ENCODE data around the gene ATG13. TPM values are rescaled to one million over a fixed set of nuclear protein-coding genes. Genes with fewer than 3 reads are reported as not detected.

Gene ATG13
- total and polyA plus RNA-seq, 4 donors = 40.7 to 74.0 (median 69.8) TPM

DNA sequence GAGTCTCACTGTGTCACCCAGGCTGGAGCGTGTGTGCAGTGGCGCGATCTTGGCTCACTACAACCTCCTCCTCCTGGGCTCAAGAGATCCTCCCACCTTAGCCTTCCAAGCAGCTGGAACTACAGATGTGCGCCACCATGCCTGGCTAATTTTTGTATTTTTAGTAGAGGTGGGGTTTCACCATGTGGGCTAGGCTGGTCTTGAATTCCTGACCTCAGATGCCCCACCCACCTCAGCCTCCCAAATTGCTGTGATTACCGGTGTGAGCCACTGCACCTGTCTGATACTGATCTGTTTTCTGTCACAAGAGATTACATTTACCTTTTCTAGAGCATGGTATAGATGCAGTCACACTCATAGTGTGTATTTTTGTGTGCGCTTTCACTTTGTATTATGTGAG is 11.6 kb downstream of the ATG13 start:
- WGBS (ENCODE audit: insufficient coverage) = no CpG with 5 or more reads among the region's 6 CpGs
- peaks cover 32% of the 10 kb centered on the region for H3K36me3 ChIP-seq (ENCODE audit: control insufficient read depth, insufficient read depth, low read length)
- no peak overlapping the region for H3K27ac ChIP-seq (ENCODE audit: low read depth, low read length)
- H3K9me3 ChIP-seq (ENCODE audit: control insufficient read depth, insufficient read depth, low read length) = no peaks in the 10 kb centered on the region
- H3K27me3 ChIP-seq (ENCODE audit: control insufficient read depth, insufficient read depth, low read length) = no peaks in the 10 kb centered on the region
- H3K4me3 ChIP-seq (ENCODE audit: low read depth, low read length) = no peak overlapping the region
- H3K4me1 ChIP-seq (ENCODE audit: control insufficient read depth, insufficient read depth, low read length) = no peaks in the 10 kb centered on the region
- no peak for DNase-seq (ENCODE audit: low read depth in 4 of 6, low spot score in 6 of 6)

DNA sequence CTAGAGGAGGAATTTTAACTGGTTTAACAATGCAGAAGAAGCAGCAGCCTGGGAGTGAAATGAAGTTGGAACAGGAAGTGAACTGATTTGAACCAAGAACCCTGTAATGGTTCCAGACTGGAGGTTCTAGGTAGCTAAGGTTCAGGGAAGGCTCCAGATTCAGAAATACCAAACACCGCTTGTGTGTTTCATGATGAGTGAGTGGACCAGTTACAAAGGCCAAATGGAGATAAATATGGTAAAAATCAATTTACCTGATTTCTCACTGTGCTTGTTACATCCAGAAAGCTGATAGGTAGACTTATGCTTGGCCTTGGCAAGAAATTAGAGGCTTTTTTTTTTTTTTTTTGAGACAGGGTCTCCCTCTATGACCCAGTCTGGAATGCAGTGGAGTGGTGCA is 12.9 kb downstream of the ATG13 start:
- Histone ChIP-seq H3K27me3 (ENCODE audit: control insufficient read depth, insufficient read depth, low read length) (no peaks in the 10 kb centered on the region), H3K4me1 (ENCODE audit: control insufficient read depth, insufficient read depth, low read length) (no peaks in the 10 kb centered on the region), H3K4me3 (ENCODE audit: low read depth, low read length) (no peak overlapping the region), H3K36me3 (ENCODE audit: control insufficient read depth, insufficient read depth, low read length) (peaks cover 29% of the 10 kb centered on the region), H3K9me3 (ENCODE audit: control insufficient read depth, insufficient read depth, low read length) (no peaks in the 10 kb centered on the region), H3K27ac (ENCODE audit: low read depth, low read length) (no peak overlapping the region)
- no peak for DNase-seq (ENCODE audit: low read depth in 4 of 6, low spot score in 6 of 6)
- WGBS (ENCODE audit: insufficient coverage) = no CpG with 5 or more reads among the region's 1 CpG

DNA sequence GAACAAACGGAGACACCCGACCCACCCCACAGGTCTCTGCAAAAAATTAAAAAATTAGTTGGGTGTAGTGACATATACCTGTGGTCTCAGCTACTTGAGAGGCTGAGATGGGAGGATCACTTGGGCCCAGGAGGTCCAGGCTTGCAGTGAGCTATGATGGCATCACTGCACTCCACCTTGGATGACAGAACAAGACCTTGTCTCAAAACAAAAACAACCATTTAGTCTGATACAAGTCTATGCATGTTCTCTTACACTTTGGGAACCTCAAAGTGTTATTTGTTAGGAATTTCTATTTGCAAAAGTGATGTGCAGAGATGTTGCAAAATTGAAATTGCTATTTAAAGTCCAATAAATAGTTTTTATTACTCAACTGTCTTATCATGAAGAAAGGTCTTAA is 14.3 kb downstream of the ATG13 start:
- Histone ChIP-seq H3K9me3 (ENCODE audit: control insufficient read depth, insufficient read depth, low read length) (no peaks in the 10 kb centered on the region), H3K4me1 (ENCODE audit: control insufficient read depth, insufficient read depth, low read length) (no peaks in the 10 kb centered on the region), H3K4me3 (ENCODE audit: low read depth, low read length) (no peak overlapping the region), H3K36me3 (ENCODE audit: control insufficient read depth, insufficient read depth, low read length) (peaks cover 21% of the 10 kb centered on the region), H3K27ac (ENCODE audit: low read depth, low read length) (no peak overlapping the region), H3K27me3 (ENCODE audit: control insufficient read depth, insufficient read depth, low read length) (no peaks in the 10 kb centered on the region)
- no CpG with 5 or more reads among the region's 2 CpGs for WGBS (ENCODE audit: insufficient coverage)
- no peak for DNase-seq (ENCODE audit: low read depth in 4 of 6, low spot score in 6 of 6)

DNA sequence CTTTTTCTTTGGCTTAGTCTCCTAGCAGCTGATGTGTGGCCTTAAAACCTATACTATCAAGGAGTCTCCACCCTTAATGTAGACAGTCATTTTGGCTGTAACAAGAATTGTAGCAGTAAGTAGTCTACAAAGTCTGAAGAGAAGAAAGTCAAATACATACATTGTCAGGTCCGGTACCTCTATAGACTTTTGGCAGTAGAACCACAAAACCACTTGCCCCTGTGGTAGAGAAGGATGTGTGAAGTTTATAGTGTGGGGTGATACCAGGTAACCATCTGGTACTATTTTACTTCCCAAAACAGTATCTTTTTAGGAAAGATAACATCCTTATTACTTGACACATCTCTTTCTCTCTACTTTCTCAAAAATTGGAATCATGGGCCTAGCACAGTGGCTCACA is 15.1 kb downstream of the ATG13 start:
- H3K4me3 ChIP-seq (ENCODE audit: low read depth, low read length) = no peak overlapping the region
- no CpG with 5 or more reads among the region's 1 CpG for WGBS (ENCODE audit: insufficient coverage)

DNA sequence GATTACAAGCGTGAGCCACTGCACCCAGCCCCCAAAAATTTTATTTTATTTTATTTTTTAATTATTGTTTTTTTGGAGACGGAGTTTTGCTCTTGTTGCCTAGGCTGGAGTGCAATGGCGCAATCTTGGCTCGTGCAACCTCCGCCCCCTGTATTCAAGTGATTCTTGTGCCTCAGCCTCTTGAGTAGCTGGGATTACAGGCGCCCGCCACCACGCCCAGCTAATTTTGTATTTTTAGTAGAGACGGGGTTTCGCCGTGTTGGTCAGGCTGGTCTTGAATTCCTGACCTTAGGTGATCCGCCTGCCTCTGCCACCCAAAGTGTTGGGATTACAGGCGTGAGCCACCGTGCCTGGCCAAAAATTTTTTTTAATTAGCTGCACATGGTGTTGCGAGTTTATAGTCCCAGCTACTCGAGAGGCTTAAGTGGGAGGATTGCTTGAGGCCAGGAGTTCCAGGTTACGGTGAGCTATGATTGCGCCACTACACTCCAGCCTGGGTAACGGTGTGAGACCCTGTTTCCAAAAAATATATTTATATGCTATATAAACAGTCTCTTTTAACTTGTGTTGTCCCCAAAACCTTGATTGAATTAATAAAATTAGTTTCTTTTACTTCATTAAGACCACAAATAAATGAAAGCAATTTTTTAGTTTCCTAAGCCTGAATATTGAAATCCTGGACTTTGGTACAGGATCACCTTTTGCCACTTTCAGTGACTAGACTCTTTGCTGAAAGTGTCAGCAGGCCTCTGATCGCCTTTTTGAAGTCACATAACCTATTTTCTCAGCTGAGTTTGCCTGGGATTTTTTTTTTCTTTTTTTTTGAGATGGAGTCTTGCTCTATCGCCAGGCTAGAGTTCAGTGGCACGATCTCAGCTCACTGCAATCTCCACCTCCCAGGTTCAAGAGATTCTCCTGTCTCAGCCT is 16.2 kb downstream of the ATG13 start:
- Histone ChIP-seq H3K27ac (ENCODE audit: low read depth, low read length) (no peak overlapping the region), H3K4me3 (ENCODE audit: low read depth, low read length) (no peak overlapping the region), H3K27me3 (ENCODE audit: control insufficient read depth, insufficient read depth, low read length) (no peaks in the 10 kb centered on the region), H3K36me3 (ENCODE audit: control insufficient read depth, insufficient read depth, low read length) (peaks cover 18% of the 10 kb centered on the region), H3K9me3 (ENCODE audit: control insufficient read depth, insufficient read depth, low read length) (no peaks in the 10 kb centered on the region), H3K4me1 (ENCODE audit: control insufficient read depth, insufficient read depth, low read length) (no peaks in the 10 kb centered on the region)
- 96% methylated on average over 17 of the region's 22 CpGs for WGBS (ENCODE audit: insufficient coverage)
- no peak for DNase-seq (ENCODE audit: low read depth in 4 of 6, low spot score in 6 of 6)

More for the DNA sequence above, 15.1 kb downstream of the ATG13 start:
- no peaks in the 10 kb centered on the region for H3K4me1 ChIP-seq (ENCODE audit: control insufficient read depth, insufficient read depth, low read length)
- H3K9me3 ChIP-seq (ENCODE audit: control insufficient read depth, insufficient read depth, low read length) = no peaks in the 10 kb centered on the region
- no peak for DNase-seq (ENCODE audit: low read depth in 4 of 6, low spot score in 6 of 6)
- no peak overlapping the region for H3K27ac ChIP-seq (ENCODE audit: low read depth, low read length)
- no peaks in the 10 kb centered on the region for H3K27me3 ChIP-seq (ENCODE audit: control insufficient read depth, insufficient read depth, low read length)
- peaks cover 18% of the 10 kb centered on the region for H3K36me3 ChIP-seq (ENCODE audit: control insufficient read depth, insufficient read depth, low read length)

DNA sequence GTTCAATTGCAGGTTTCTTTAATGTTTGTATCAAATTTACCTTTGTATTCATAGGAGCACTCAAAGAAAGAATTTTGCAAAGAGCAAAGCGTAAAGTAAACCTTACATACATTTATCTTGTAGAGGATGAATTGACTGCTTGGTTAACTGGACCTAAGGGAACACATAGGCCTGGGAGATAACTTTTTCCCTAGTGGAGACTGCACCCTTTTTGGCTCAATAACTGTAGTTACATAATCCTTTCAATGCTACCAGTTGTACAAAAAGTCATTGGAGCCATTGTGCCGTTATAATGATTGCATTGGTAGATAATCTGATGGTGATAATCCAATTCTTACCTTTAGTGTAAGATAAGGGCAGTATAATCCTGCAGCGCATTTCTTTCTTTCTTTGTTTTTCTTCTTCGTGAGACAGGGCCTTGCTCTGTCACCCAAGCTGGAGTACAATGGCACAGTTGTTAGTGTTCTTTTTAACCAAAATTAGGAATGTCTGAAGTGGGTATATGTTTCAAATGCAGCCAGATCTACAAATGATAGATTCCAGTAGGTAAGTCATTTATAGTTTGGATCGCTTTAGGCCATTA is 18.3 kb downstream of the ATG13 start:
- 100% methylated on average over 1 of the region's 5 CpGs for WGBS (ENCODE audit: insufficient coverage)
- Histone ChIP-seq H3K36me3 (ENCODE audit: control insufficient read depth, insufficient read depth, low read length) (peaks cover 13% of the 10 kb centered on the region), H3K27ac (ENCODE audit: low read depth, low read length) (no peak overlapping the region), H3K9me3 (ENCODE audit: control insufficient read depth, insufficient read depth, low read length) (no peaks in the 10 kb centered on the region), H3K27me3 (ENCODE audit: control insufficient read depth, insufficient read depth, low read length) (no peaks in the 10 kb centered on the region), H3K4me1 (ENCODE audit: control insufficient read depth, insufficient read depth, low read length) (no peaks in the 10 kb centered on the region), H3K4me3 (ENCODE audit: low read depth, low read length) (no peak overlapping the region)
- no peak for DNase-seq (ENCODE audit: low read depth in 4 of 6, low spot score in 6 of 6)

DNA sequence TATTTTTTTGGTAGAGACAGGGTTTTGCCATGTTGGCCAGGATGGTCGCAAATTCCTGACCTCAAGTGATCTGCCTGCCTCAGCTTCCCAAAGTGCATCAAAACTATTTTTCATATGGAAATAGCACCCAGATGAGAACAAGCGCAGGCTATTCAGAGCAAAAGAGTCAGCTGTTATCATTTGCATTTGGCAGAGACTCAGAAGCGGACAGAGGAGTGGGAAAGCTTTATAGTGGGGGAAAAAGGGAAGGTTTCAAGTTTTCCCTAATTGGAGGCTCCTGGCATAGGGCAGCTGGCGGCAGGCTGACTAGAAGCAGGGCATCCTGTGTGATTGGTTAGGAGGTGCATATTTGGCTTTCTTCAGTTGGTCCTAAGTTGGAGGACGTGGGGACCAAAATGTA is 20.2 kb downstream of the ATG13 start:
- H3K27me3 ChIP-seq (ENCODE audit: control insufficient read depth, insufficient read depth, low read length) = no peaks in the 10 kb centered on the region
- no peaks in the 10 kb centered on the region for H3K9me3 ChIP-seq (ENCODE audit: control insufficient read depth, insufficient read depth, low read length)
- no peak overlapping the region for H3K4me3 ChIP-seq (ENCODE audit: low read depth, low read length)
- peaks cover 12% of the 10 kb centered on the region for H3K36me3 ChIP-seq (ENCODE audit: control insufficient read depth, insufficient read depth, low read length)
- DNase-seq (ENCODE audit: low read depth in 4 of 6, low spot score in 6 of 6) = peak in 1 of 6 donors; percentile 12
- 58% methylated on average over 3 of the region's 5 CpGs for WGBS (ENCODE audit: insufficient coverage)
- no peaks in the 10 kb centered on the region for H3K4me1 ChIP-seq (ENCODE audit: control insufficient read depth, insufficient read depth, low read length)
- no peak overlapping the region for H3K27ac ChIP-seq (ENCODE audit: low read depth, low read length)

DNA sequence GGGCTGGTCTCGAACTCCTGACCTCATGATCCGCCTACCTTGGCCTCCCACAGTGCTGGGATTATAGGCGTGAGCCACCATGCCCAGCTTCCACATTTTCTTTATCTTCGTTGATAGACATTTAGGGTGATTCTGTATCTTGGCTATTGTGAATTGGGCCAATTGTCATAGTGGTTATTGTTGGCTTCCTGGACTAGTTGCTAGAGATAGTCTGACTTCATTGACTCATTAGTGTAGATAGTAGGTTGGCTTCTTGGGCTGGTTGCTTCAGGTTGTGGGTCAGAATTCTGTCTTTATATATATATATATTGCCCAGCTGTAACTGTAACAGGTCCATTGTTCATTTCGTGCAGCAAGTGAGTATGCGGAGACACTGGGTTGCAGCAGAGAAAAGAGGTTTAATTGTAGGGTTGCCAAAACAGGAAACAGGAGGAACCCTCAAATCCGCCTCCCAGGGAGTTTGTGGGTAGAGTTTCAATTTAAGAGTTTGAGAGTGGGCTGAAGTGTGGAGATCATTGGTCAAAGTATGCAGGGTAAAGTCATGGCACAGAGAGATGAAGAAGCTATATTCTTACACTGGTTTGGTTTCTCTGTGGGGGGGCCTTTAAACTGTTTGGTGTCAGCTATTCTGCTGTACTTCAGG is 22.0 kb downstream of the ATG13 start:
- H3K4me1 ChIP-seq (ENCODE audit: control insufficient read depth, insufficient read depth, low read length) = no peaks in the 10 kb centered on the region
- peaks cover 12% of the 10 kb centered on the region for H3K36me3 ChIP-seq (ENCODE audit: control insufficient read depth, insufficient read depth, low read length)
- no peaks in the 10 kb centered on the region for H3K9me3 ChIP-seq (ENCODE audit: control insufficient read depth, insufficient read depth, low read length)
- WGBS (ENCODE audit: insufficient coverage) = 93% methylated on average over 6 of the region's 7 CpGs
- no peak overlapping the region for H3K27ac ChIP-seq (ENCODE audit: low read depth, low read length)
- no peaks in the 10 kb centered on the region for H3K27me3 ChIP-seq (ENCODE audit: control insufficient read depth, insufficient read depth, low read length)
- DNase-seq (ENCODE audit: low read depth in 4 of 6, low spot score in 6 of 6) = no peak
- H3K4me3 ChIP-seq (ENCODE audit: low read depth, low read length) = no peak overlapping the region

DNA sequence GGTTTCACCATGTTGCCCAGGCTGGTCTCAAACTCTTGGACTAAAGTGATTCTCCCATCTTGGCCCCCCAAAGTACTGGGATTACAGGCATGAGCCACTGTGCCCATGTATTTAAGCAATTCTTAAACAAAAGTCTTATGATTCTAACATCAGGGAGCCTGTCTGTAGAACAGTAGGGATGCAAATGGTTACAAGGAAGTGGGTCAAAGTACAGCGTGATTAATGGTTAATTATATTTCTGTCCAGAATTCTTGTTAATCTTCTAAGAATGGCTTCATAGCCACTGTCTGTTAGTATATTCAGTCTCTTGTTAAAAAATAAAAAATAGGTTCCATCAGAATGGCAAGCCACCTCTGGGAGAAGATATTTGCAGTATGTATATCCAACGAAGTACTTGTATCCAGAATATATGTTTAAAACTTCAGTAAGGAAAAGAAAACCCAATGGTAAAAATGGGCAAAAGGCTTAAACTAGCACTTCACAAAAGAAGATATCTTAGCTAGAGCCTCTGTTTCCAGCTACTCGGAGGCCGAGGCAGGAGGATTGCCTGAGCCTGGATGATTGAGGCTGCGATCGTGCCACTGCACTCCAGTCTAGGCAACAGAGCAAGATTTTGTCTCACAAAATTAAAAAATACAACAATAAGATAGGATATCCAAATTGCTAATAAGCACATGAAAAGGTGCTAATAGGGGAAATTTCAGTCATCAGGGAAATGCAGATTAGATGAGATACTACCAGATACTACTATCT is 22.9 kb downstream of the ATG13 start:
- Histone ChIP-seq H3K27ac (ENCODE audit: low read depth, low read length) (no peak overlapping the region), H3K4me1 (ENCODE audit: control insufficient read depth, insufficient read depth, low read length) (no peaks in the 10 kb centered on the region), H3K4me3 (ENCODE audit: low read depth, low read length) (no peak overlapping the region), H3K36me3 (ENCODE audit: control insufficient read depth, insufficient read depth, low read length) (peaks cover 9% of the 10 kb centered on the region), H3K9me3 (ENCODE audit: control insufficient read depth, insufficient read depth, low read length) (no peaks in the 10 kb centered on the region), H3K27me3 (ENCODE audit: control insufficient read depth, insufficient read depth, low read length) (no peaks in the 10 kb centered on the region)
- 100% methylated on average over 2 of the region's 6 CpGs for whole genome bisulfite sequencing (ENCODE audit: insufficient coverage)
- no peak for DNase-seq (ENCODE audit: low read depth in 4 of 6, low spot score in 6 of 6)

All from spinal cord (tissue), 10 donors.